ENCODE measurements around the gene MAPK8.

The MAPK8 gene

DNA sequence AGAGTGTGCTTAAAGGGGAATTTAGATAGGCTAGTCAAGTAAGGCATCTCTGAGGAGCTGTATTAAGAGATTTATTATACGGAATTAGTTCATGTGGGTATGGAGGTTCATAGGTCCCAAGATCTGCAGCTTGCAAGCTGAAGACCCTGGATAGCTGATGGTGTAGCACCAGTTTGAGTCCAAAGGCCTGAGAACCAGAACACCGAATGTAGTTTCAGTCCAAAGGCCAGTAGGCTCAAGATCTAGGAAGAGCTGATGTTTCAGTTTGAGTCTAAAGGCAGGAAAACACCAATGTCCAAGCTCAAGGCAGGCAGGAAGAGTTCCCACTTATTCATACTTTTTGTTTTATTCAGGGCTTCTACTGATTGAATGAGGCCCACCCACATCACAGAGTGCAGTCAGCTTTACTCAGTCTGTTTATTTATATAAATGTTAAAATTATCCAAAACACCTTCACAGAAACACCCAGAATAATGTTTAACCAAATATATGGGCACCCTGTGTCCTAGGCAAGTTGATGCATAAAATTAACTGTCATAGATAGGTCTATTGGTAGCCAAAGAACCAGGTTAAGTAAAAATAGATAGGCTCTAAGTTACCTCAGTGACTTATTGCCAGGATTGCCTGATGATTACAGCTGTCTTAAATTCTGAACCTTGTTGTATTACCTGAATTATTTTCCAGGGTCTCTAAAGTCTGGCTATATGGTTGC lies 83.5 kb downstream of the MAPK8 start:
- no peaks in the 10 kb centered on the region for H3K36me3 ChIP-seq (replicated peaks)
- H3K27ac ChIP-seq, result no peak overlapping the region
- H3K4me3 ChIP-seq (ENCODE audit: low read depth, low read length), result no peak overlapping the region
- no peaks in the 10 kb centered on the region for H3K27me3 ChIP-seq (replicated peaks)
- no peak for DNase-seq
- in situ Hi-C loops (cut with HindIII; ENCODE audit: low pct_ligation_motif_present, low sequenced_read_pairs), result no loop called here
- TF ChIP-seq, protein P1, sequence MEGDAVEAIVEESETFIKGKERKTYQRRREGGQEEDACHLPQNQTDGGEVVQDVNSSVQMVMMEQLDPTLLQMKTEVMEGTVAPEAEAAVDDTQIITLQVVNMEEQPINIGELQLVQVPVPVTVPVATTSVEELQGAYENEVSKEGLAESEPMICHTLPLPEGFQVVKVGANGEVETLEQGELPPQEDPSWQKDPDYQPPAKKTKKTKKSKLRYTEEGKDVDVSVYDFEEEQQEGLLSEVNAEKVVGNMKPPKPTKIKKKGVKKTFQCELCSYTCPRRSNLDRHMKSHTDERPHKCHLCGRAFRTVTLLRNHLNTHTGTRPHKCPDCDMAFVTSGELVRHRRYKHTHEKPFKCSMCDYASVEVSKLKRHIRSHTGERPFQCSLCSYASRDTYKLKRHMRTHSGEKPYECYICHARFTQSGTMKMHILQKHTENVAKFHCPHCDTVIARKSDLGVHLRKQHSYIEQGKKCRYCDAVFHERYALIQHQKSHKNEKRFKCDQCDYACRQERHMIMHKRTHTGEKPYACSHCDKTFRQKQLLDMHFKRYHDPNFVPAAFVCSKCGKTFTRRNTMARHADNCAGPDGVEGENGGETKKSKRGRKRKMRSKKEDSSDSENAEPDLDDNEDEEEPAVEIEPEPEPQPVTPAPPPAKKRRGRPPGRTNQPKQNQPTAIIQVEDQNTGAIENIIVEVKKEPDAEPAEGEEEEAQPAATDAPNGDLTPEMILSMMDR (IDR thresholded peaks at IDR 0.05; ENCODE audit: low read depth, low read length, missing control alignments), result no peak

DNA sequence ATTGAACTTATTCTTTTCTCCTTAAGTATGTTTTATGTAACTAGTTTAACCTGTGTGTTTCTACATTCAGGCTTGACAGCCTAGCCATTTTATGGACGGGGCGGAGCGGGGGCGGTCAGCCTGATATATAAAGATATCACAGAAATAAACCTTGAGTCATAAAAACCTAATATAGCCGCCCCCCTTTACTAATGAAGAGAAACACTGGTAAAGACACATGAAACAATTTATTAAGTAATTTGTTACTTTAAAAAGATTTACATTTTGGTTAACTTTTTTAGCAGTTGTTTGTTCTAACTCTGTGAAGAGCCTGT lies 84.0 kb downstream of the MAPK8 start:
- no peak for DNase-seq
- Histone ChIP-seq H3K27ac (no peak overlapping the region), H3K27me3 (replicated peaks) (no peaks in the 10 kb centered on the region), H3K36me3 (replicated peaks) (no peaks in the 10 kb centered on the region), H3K4me3 (ENCODE audit: low read depth, low read length) (no peak overlapping the region)
- in situ Hi-C loops (cut with HindIII; ENCODE audit: low pct_ligation_motif_present, low sequenced_read_pairs), result no loop called here
- TF ChIP-seq, protein P1 (IDR thresholded peaks at IDR 0.05; ENCODE audit: low read depth, low read length, missing control alignments), result no peak

DNA sequence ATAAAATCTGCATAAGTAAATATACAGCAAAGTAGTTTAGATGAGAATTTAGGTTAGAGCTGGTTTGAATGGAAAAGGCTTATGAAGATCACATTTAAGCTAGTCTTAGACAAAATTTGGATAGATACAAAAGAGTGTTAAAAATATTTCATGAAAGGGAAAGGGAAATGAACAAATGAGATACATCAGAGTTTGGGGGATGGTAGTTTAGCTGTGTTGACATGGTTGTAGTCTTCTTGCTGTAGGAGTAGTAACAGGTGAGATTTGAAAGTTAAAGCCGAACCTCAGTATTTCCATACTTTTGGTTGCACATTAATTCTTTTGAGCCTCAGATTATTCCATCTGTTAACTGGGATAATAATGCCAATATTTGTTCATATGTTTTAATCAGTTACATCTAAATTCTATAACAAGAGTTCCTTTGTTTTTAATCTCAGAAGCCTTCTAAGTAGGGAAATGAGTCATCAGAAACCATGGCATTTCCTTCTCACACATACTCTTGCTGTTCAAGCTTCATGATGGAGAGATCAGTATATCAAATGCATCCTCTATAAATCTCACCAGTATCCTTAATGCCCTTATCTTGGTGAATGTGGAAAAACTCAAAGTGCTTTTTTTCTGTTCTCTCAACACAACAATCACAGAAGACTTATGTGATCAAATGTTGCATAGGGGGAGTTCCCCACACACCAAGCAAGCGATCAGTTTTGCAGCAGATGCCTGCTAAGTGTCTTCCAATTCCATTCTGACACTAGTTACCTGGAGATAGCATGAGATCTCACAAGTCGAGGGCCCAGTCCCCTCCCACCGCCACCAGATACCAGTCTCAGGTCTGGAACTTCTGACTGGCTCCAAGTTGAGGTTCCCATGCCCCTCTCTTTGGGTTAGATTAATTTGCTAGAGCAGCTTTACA lies 84.7 kb downstream of the MAPK8 start:
- TF ChIP-seq, protein P1 (IDR thresholded peaks at IDR 0.05; ENCODE audit: low read depth, low read length, missing control alignments), result no peak
- peak overlapping the region; percentile 38 for H3K27ac ChIP-seq
- peak; percentile 41 for DNase-seq
- in situ Hi-C loops (cut with HindIII; ENCODE audit: low pct_ligation_motif_present, low sequenced_read_pairs), result no loop called here
- H3K4me3 ChIP-seq (ENCODE audit: low read depth, low read length), result no peak overlapping the region
- H3K36me3 ChIP-seq (replicated peaks), result no peaks in the 10 kb centered on the region
- H3K27me3 ChIP-seq (replicated peaks), result no peaks in the 10 kb centered on the region

DNA sequence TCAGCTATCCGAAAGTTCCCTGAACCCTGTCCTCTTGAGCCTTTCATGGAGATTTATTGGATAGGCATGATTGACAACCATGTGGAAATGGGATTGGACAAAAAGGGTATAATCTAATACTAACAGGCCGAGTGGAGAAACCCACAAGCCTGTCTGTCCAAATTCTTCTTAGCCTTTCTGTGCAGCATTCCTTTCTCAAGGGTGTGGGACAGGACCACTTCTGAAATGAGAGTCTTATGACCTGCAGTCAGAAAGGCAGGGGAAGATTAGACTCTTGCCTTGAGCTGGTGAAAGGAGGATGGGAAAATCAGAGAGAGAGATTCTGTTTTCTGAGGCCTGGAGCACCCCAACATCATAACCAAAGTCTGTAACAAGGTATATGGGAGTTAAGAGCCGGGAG lies 85.5 kb downstream of the MAPK8 start:
- no peaks in the 10 kb centered on the region for H3K27me3 ChIP-seq (replicated peaks)
- DNase-seq, result no peak
- H3K27ac ChIP-seq, result no peak overlapping the region
- no peaks in the 10 kb centered on the region for H3K36me3 ChIP-seq (replicated peaks)
- no peak overlapping the region for H3K4me3 ChIP-seq (ENCODE audit: low read depth, low read length)
- in situ Hi-C loops (cut with HindIII; ENCODE audit: low pct_ligation_motif_present, low sequenced_read_pairs), result no loop called here
- TF ChIP-seq, protein P1 (IDR thresholded peaks at IDR 0.05; ENCODE audit: low read depth, low read length, missing control alignments), result no peak

DNA sequence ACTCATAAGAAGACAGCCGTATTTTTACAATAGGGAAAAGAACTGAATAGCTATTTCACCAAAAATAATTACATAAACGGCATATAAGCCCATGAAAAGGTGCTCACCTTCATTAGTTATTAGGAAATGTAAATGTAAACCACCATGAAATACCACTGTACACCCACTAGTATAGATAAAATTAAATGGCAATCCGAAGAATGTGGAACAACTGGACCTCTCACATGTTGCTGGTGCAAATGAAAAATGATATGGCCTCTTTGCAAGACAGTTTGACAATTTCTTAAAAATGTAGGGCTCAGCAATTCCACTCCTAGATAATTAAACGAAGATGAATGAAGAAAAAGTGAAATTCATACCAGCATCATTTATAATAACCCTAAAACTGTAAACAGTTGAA lies 91.8 kb downstream of the MAPK8 start:
- in situ Hi-C loops (cut with HindIII; ENCODE audit: low pct_ligation_motif_present, low sequenced_read_pairs), result no loop called here
- H3K36me3 ChIP-seq (replicated peaks), result no peaks in the 10 kb centered on the region
- H3K27ac ChIP-seq, result no peak overlapping the region
- H3K4me3 ChIP-seq (ENCODE audit: low read depth, low read length), result no peak overlapping the region
- no peak for DNase-seq
- no peaks in the 10 kb centered on the region for H3K27me3 ChIP-seq (replicated peaks)
- TF ChIP-seq, protein P1 (IDR thresholded peaks at IDR 0.05; ENCODE audit: low read depth, low read length, missing control alignments), result no peak
